Right ventricle myocardium superior (tissue), 1 donor: ENCODE results near the gene UGT1A3. TPM values are rescaled to one million over a fixed set of nuclear protein-coding genes. Genes with fewer than 3 reads are reported as not detected.
"Not testable (repeated sequence)": the region's sequence is repeated elsewhere in the genome, so short reads cannot be mapped to it uniquely, and the experiment has no call there.

Source experiments
- ATAC-seq: fragments of 200-7000 bp; cut with Tn5 transposase; one replicate; pipeline ENCODE4 v1.9.1; 2020; ENCODE audit warnings: mild to moderate bottlenecking; ENCODE audit not compliant: poor library complexity
- DNase-seq: peaks from one replicate; pipeline ENCODE4 v3.0.0-alpha.2; 2020
- intact Hi-C: fragments of 100-400 bp; cut with DNase I; formaldehyde crosslinking; loops from one replicate; pipeline ENCODE4 v1.11.2; 2022
- total RNA-seq: library from RNA; stranded (reverse); fragmentation: NEBNext Ultra II Directional; extraction: Animal tissue kit (Norgen Biotek cat#: 25700); gene quantifications from one replicate; pipeline ENCODE4 v1.2.1, GENCODE V29; 2021
- donor health status: DM: no; HTN: yes; CAD: no; lungs with severe emphysema.

The UGT1A3 gene
- total RNA-seq, 1 donor from 2014 or later = not detected

GRCh38 chr2:233705911-233706506 is 22.8 kb upstream of the UGT1A3 start:
- ATAC-seq = no peak
- DNase-seq = no peak
- intact Hi-C loops = no loop called here

DNA sequence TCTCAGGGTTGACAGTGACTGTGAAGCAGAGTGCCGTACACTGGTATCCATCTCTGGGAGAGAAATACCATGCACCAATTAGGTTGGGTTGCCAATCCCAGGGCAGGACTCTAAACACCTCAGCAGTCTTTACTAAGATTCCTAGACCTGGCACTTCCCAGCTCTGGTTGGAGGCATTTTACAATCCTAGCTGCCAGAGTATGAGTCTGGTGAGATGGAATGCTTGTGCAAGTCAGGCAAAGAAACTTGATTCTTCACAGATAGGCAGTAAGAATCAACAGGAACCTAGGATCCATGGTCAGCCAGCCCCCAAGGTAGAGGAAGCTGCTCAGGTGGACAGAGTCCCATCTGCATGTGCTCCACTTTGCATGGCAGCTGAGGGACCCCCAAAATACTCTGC is 22.1 kb upstream of the UGT1A3 start:
- intact Hi-C loops = no loop called here

DNA sequence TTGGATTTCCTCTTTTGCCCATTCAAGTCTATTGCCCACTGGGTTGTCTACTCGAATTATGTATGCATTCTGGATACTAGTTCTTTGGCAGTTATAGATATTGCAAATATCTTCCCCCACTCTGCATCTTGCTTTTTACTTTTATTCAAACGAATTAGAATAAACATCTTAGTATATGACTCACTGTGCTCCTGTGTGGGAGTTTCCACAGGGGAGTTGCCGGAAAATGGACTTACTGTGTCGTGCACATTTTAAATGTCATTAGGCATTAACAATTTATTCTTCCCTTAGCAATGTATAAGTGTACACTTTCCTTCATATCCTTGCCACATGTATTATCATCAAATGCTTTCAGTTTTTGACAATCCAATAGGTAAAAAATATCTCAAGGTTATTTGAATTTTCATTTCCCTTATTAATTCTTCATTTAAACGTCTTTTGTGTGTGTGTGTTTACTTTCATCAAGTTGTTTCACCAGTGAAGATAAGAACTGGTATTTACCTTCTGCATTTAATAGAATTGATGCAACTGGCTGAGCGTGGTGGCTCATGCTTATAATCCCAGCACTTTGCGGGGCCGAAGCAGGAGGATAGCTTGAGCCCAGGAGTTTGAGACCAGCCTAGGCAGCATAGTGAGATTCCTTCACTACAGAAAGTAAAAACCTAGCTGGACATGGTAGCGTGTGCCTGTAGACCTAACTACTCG is 20.8 kb upstream of the UGT1A3 start:
- intact Hi-C loops = no loop called here
- DNase-seq (no peak), ATAC-seq (no peak)

More for the DNA sequence above, 22.1 kb upstream of the UGT1A3 start:
- DNase-seq = no peak
- ATAC-seq = no peak

DNA sequence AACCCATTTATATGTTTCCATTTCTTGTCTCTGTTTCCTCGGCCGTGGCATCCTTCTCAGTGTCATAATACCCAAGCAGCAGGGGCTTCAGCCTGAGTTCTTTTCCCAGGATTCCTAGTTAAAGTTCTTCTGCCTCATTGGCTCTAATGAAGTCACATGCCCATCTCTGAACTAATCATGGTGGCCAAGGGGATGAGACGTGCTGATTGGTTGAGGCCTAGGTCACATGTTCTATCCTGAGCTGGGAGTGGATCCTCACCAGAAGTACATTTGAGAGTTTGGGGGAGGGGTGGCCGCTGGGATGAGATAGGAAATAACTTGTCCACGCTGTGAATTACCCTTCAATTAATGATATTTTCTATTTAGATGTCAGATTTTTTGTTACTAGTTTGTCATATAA is 19.9 kb upstream of the UGT1A3 start:
- DNase-seq = no peak

DNA sequence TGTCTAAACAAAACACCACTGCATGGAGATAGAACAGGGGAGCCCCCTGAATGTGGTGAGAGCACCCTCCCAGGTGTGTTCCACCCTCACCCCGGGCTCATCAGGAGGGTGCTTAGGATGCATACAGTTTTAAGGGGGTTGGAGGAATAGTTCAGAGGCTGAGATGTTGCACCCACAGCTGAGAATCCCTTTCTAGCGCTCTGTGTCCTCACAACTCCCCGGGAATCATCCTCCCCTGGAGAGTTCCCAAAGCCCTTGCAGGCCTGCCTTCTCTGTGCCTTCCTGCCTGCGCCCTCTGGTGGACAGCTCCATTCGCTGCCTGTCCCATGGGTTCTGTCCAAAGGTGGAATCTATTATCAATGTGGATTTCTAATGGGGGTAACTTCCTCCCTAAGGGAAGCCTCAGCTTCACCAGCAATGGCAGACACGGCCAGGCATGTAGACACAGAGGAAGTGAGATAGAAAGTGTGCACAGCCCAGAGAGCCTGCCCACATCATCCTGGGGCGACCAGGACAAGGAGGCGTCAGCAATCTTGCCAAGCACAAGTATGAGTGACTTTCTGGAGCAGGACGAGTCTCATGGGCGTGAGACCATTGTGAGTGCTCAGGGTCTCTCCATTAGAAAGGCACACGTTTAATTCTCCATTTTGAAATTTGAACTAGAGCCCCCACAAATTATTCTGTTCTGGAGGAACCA is 17.4 kb upstream of the UGT1A3 start:
- intact Hi-C loops = no loop called here
- DNase-seq = peak; percentile 77
- peak; percentile 79 for ATAC-seq

More for the DNA sequence above, 19.9 kb upstream of the UGT1A3 start:
- ATAC-seq = no peak
- intact Hi-C loops = no loop called here

GRCh38 chr2:233712611-233713261 is 16.1 kb upstream of the UGT1A3 start, which contains the start of gene UGT1A5:
UGT1A5 (plus strand) TSS chr2:233712907; CDS start chr2:233712992, 85 bp downstream.
- DNase-seq (no peak), ATAC-seq (no peak)
- intact Hi-C loops = no loop called here

GRCh38 chr2:233713262-233713615 is 15.6 kb upstream of the UGT1A3 start:
- ATAC-seq = no peak
- DNase-seq = no peak
- intact Hi-C loops = no loop called here

- DNase-seq (no peak), ATAC-seq (no peak)
- intact Hi-C loops = no loop called here
Measured at GRCh38 chr2:233714121-233714520, 14.7 kb upstream of the UGT1A3 start.

GRCh38 chr2:233718552-233718951 is 10.3 kb upstream of the UGT1A3 start, which contains the start of gene UGT1A4:
UGT1A4 (plus strand) TSS chr2:233718736; CDS start chr2:233718821, 85 bp downstream.
- intact Hi-C loops = no loop called here

GRCh38 chr2:233736868-233737653 is 8.2 kb downstream of the UGT1A3 start:
- DNase-seq, ATAC-seq, intact Hi-C loops: not testable (repeated sequence)

More at GRCh38 chr2:233718552-233718951, 10.3 kb upstream of the UGT1A3 start, which contains the start of gene UGT1A4:
- ATAC-seq (no peak), DNase-seq (no peak)

DNA sequence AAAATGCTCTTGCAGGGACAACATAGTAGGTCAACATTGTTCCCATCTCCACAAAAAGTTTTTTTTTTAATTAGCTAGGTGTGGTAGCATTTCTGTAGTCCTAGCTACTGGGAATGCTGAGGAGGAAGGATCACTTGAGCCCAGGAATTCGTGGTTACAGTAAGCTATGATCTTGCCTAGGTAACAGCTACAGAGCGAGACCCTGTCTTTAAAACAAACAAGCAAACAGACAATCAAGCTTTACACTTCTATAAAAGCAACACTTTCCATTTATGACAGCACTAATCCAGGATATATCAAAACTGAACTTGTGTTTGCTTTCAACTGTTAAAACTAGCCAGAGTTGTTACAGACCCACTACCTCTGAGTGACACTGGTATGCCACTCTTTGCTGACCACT is 12.0 kb downstream of the UGT1A3 start:
- ATAC-seq = no peak
- DNase-seq = no peak
- intact Hi-C loops = no loop called here

DNA sequence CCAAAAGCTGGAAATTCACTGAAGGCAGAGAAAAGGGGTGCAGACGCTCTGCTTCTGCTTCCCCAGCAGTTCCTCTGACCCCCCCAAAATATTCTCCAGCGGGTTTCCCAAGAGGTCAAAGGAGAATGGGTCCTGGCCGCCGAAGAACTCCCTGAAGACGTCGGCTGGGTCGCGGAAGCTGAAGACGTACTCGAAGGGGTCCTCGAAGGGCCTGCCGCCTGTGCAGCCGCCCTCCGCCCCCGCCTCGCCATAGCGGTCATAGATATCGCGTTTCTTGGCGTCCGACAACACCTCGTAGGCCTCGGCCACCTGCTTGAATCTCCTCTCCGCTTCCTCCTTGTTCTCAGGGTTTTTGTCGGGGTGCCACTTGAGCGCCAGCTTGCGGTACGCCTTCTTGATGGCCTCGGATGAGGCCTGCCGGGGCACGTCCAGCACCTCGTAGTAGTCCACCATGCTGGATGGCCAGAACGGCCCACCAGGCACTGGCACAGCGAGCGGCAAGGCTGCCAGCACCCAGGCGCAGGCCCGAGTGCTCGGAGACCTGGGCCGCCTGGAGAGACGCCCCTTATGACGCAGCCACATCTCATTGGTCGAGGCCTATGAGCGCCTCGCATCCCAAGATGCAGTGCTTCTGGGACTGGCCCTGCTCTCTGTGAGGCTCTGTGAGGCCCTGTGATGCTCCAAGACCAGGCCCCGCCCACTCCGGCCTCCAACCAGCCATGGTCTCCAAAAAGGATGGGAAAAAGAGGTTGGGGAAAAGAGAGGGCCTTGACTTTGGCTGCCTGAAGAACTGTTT is 14.8 kb downstream of the UGT1A3 start:
- ATAC-seq (no peak), DNase-seq (no peak)
- intact Hi-C loops = no loop called here

GRCh38 chr2:233745073-233745755 is 16.4 kb downstream of the UGT1A3 start:
- DNase-seq (no peak), ATAC-seq (no peak)
- intact Hi-C loops = no loop called here

DNA sequence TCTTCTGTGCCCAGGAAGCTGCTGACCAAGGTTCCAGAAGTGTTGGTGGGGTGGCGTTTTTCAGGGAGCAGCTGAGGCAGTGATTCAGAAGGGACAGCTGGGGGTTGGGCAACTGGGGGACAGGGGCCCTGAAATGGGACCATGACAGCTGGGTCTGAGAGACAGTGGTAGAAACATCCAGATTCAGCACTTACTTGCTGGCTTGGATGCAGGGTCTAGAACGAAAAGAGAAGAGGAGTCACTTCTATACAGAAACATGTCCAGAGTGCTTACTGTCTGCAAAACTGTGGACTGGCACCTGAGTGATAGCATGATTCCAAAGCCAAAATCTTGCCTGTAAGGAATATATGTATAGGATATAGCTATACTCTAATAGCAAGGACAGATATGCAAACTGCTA is 17.0 kb downstream of the UGT1A3 start:
- DNase-seq, ATAC-seq, intact Hi-C loops: not testable (repeated sequence)

- DNase-seq (no peak), ATAC-seq (no peak)
- intact Hi-C loops = no loop called here
Measured at GRCh38 chr2:233746475-233747282, 17.8 kb downstream of the UGT1A3 start.

DNA sequence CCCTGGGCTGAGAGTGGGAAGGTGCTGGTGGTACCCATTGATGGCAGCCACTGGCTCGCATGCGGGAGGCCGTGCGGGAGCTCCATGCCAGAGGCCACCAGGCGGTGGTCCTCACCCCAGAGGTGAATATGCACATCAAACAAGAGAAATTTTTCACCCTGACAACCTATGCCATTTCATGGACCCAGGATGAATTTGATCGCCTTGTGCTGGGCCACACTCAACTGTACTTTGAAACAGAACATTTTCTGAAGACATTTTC is 18.4 kb downstream of the UGT1A3 start:
- no peak for DNase-seq
- no peak for ATAC-seq
- intact Hi-C loops = no loop called here

GRCh38 chr2:233750689-233751088 is 21.8 kb downstream of the UGT1A3 start:
- intact Hi-C loops, ATAC-seq, DNase-seq: not testable (repeated sequence)
